ENCODE measurements around the gene SATB2. TPM values are rescaled to one million over a fixed set of nuclear protein-coding genes. Genes with fewer than 3 reads are reported as not detected.

SATB2 gene
- polyA plus RNA-seq, 6 donors from 2014 or later: not detected

- Mint-ChIP-seq H3K4me1 (no peaks in the 10 kb centered on the region), H3K36me3 (no peaks in the 10 kb centered on the region), H3K9me3 (peaks cover 0 to 2% (median 0%) of the 10 kb centered on the region in 7 donors), H3K27me3 (peaks cover 0 to 6% (median 6%) of the 10 kb centered on the region in 3 donors), H3K27ac (no peak overlapping the region), H3K4me3 (no peak overlapping the region)
- no peak for DNase-seq
- ATAC-seq (ENCODE audit: low read depth in 2 of 2): no peak
Observed at GRCh38 chr2:199395311-199395710, 62.4 kb downstream of the SATB2 start.

DNA sequence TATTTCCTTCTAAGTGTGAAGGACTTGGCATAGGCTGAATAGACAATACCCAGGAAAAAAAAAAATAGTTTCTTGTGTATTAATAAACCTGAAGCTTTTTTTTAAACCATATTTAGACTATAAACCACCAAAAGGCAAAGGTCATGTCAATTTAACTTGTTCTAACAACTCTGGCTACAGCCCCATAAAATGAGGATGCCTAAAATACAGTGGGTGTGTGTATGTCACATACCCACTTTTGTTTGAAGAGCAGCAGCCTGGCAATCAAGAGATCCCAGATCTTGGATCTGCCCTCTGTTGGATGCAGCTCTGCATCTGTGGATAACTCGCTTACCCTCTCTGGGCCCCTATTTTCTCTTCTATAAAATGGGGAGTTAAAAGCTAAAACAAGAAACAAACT, 65.4 kb downstream of the SATB2 start:
- H3K4me3 Mint-ChIP-seq: no peak overlapping the region
- no peak for ATAC-seq (ENCODE audit: low read depth in 2 of 2)
- no peak overlapping the region for H3K27ac Mint-ChIP-seq
- no peak for DNase-seq
- H3K36me3 Mint-ChIP-seq: no peaks in the 10 kb centered on the region
- H3K27me3 Mint-ChIP-seq: peaks cover 0 to 8% (median 0%) of the 10 kb centered on the region in 3 donors
- no peaks in the 10 kb centered on the region for H3K9me3 Mint-ChIP-seq
- H3K4me1 Mint-ChIP-seq: no peaks in the 10 kb centered on the region

DNA sequence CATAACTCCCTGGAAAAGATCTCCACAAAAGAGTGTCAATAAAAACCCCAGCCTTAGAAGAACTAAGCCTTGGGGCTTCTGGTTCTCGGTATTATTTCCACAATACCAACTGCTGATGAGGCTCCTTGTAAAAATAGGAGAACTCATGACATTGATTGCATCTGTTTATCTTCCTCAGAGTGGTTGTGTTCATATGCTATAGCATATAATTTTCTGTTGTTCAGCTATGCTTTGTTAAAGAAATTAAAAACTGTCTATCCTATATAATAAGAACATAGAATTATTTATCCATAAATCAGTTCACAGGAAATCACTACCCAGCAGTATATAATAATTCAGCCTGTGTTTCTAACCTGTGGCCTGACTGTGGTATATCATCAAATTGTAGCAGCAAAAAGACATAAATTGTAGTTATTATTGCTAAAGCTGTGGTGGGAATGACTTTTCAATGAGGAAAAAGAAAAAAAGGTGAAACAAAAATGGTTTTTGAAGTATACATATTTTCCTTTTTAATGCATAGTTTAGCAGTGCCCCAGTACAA, 68.9 kb downstream of the SATB2 start:
- Mint-ChIP-seq H3K27ac (no peak overlapping the region), H3K4me1 (no peaks in the 10 kb centered on the region), H3K27me3 (peaks cover 0 to 20% (median 7%) of the 10 kb centered on the region in 3 donors), H3K36me3 (no peaks in the 10 kb centered on the region), H3K9me3 (peaks cover 0 to 2% (median 0%) of the 10 kb centered on the region in 7 donors), H3K4me3 (no peak overlapping the region)
- ATAC-seq (ENCODE audit: low read depth in 2 of 2) (no peak), DNase-seq (no peak)

DNA sequence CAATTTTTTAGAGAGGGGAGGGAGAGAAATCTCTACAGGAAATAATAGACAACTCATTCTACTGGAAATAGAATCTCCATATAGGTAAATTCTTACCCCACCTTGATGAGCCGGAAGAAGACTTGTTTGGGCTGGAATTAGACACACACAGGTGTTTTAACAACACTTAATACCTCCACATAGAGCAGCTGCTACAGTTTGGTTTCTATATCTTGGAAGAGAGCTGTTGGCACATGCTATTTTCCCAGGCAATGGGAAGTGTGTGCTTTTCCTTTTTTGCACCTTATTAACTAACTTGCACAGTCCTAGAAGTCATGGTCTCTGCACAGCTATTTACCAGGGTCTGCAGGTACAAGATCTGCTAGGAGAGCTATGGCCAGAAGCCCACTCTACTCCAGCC, 73.7 kb downstream of the SATB2 start:
- no peaks in the 10 kb centered on the region for H3K36me3 Mint-ChIP-seq
- DNase-seq (no peak), ATAC-seq (ENCODE audit: low read depth in 2 of 2) (no peak)
- no peak overlapping the region for H3K27ac Mint-ChIP-seq
- peaks cover 0 to 26% (median 23%) of the 10 kb centered on the region in 3 donors for H3K27me3 Mint-ChIP-seq
- H3K4me1 Mint-ChIP-seq: no peaks in the 10 kb centered on the region
- peaks cover 0 to 4% (median 2%) of the 10 kb centered on the region in 7 donors for H3K9me3 Mint-ChIP-seq
- no peak overlapping the region for H3K4me3 Mint-ChIP-seq

DNA sequence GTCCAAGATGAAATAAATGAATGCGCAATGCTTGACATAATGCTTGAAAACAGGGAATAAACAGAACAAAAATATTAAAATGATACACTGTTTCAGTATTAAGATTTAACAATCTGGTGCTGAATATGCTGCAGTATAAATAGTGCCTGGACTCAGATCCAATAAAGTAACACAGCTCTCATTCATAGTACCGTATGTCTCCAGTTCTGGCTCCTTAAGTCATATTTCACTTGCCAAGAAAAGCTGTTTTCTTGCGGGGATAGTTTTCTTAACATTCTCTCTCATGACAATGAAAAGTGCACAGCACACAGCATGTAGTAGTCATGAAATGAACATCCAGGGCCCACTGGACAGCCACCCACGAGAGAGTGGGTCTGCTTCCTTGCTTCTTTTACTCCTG, 74.7 kb downstream of the SATB2 start:
- H3K27ac Mint-ChIP-seq: no peak overlapping the region
- no peak for ATAC-seq (ENCODE audit: low read depth in 2 of 2)
- peaks cover 0 to 4% (median 2%) of the 10 kb centered on the region in 7 donors for H3K9me3 Mint-ChIP-seq
- H3K4me1 Mint-ChIP-seq: no peaks in the 10 kb centered on the region
- no peak for DNase-seq
- no peaks in the 10 kb centered on the region for H3K36me3 Mint-ChIP-seq
- no peak overlapping the region for H3K4me3 Mint-ChIP-seq
- peaks cover 0 to 28% (median 23%) of the 10 kb centered on the region in 3 donors for H3K27me3 Mint-ChIP-seq

DNA sequence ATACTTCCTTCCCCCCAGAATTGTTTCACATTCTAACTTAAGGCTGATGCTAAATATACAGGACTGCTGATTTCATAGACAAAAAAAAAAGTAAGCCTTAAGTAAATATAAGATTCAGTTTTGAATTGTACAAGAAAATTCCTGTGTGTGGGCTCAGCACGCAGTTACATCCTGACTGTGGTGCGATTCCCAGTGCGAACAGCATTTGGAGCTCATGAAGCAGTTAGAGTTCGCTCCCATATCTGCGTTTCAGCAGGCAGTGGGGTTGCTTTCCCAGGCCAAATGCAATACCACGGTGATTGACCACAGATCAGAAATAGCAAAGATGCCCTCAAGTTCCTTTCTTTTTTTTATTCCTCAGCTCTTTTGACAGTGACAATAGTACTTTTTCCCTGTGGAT, 75.6 kb downstream of the SATB2 start:
- H3K27me3 Mint-ChIP-seq: peaks cover 0 to 28% (median 27%) of the 10 kb centered on the region in 3 donors
- H3K36me3 Mint-ChIP-seq: no peaks in the 10 kb centered on the region
- no peak overlapping the region for H3K4me3 Mint-ChIP-seq
- H3K4me1 Mint-ChIP-seq: no peaks in the 10 kb centered on the region
- no peak for ATAC-seq (ENCODE audit: low read depth in 2 of 2)
- peaks cover 0 to 6% (median 2%) of the 10 kb centered on the region in 7 donors for H3K9me3 Mint-ChIP-seq
- no peak for DNase-seq
- no peak overlapping the region for H3K27ac Mint-ChIP-seq

GRCh38 chr2:199381531-199381930, 76.2 kb downstream of the SATB2 start:
- Mint-ChIP-seq H3K9me3 (peaks cover 0 to 6% (median 2%) of the 10 kb centered on the region in 7 donors), H3K4me1 (no peaks in the 10 kb centered on the region), H3K4me3 (no peak overlapping the region), H3K36me3 (no peaks in the 10 kb centered on the region), H3K27ac (no peak overlapping the region), H3K27me3 (peaks cover 0 to 28% (median 21%) of the 10 kb centered on the region in 3 donors)
- ATAC-seq (ENCODE audit: low read depth in 2 of 2) (no peak), DNase-seq (no peak)

GRCh38 chr2:199378948-199379650, 78.6 kb downstream of the SATB2 start:
- Mint-ChIP-seq H3K36me3 (no peaks in the 10 kb centered on the region), H3K9me3 (peaks cover 0 to 5% (median 0%) of the 10 kb centered on the region in 7 donors), H3K27me3 (peaks cover 0 to 22% (median 16%) of the 10 kb centered on the region in 3 donors), H3K4me1 (no peaks in the 10 kb centered on the region), H3K27ac (no peak overlapping the region), H3K4me3 (no peak overlapping the region)
- ATAC-seq (ENCODE audit: low read depth in 2 of 2) (no peak), DNase-seq (no peak)

- ATAC-seq (ENCODE audit: low read depth in 2 of 2) (no peak), DNase-seq (no peak)
- H3K27ac Mint-ChIP-seq: no peak overlapping the region
- no peaks in the 10 kb centered on the region for H3K4me1 Mint-ChIP-seq
- H3K4me3 Mint-ChIP-seq: peak overlapping the region in 1 of 8 donors; percentile 64
- no peaks in the 10 kb centered on the region for H3K9me3 Mint-ChIP-seq
- H3K27me3 Mint-ChIP-seq: peaks cover 0 to 13% (median 9%) of the 10 kb centered on the region in 3 donors
- no peaks in the 10 kb centered on the region for H3K36me3 Mint-ChIP-seq
Observed at GRCh38 chr2:199370150-199370780, 87.5 kb downstream of the SATB2 start.

DNA sequence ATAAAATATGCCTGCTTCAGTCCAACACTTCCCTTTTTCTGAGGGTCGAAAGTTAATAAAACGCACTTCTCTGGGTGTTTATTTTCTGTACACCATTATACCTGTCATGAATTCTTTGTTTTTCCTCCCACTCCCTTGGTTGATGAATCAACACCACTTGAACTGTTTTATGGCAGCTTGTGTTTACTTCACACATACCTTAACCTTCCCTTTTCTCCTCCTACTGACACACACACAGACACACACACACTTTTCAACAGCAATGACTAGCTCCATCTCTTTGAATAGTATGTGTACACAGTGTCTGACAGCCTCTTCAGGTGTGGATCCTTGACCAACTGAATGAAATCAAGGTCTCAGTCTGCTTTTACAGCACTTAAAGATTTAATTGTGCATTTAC, 91.3 kb downstream of the SATB2 start:
- Mint-ChIP-seq H3K36me3 (no peaks in the 10 kb centered on the region), H3K4me3 (no peak overlapping the region), H3K27me3 (peaks cover 5 to 13% (median 9%) of the 10 kb centered on the region in 3 donors), H3K9me3 (peaks cover 0 to 2% (median 0%) of the 10 kb centered on the region in 7 donors), H3K4me1 (no peaks in the 10 kb centered on the region), H3K27ac (no peak overlapping the region)
- ATAC-seq (ENCODE audit: low read depth in 2 of 2): no peak
- no peak for DNase-seq

GRCh38 chr2:199364153-199364552, 93.6 kb downstream of the SATB2 start:
- ATAC-seq (ENCODE audit: low read depth in 2 of 2) (no peak), DNase-seq (no peak)
- Mint-ChIP-seq H3K4me1 (no peaks in the 10 kb centered on the region), H3K9me3 (peaks cover 0 to 12% (median 0%) of the 10 kb centered on the region in 7 donors), H3K27me3 (peaks cover 5 to 20% (median 13%) of the 10 kb centered on the region in 3 donors), H3K36me3 (no peaks in the 10 kb centered on the region), H3K27ac (no peak overlapping the region), H3K4me3 (no peak overlapping the region)

DNA sequence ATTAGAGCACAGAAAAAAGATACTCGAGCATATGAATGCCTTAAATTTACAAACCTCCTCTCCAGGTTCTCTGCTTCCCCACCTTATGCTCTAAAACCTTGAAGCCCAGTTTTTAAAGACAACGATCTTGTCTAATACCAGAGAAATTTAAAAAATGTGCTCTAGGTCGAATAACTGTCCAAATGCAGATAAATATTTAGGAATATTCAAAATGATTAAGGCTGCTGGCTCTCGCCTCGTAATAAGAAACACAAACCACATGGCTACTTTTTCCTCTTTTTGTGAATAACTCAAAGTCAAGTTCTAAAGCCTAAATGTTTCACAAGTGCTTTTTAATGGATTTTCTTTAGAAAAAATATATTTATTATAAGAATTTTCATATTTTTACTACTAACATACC, 101.3 kb downstream of the SATB2 start:
- Mint-ChIP-seq H3K27ac (no peak overlapping the region), H3K4me1 (no peaks in the 10 kb centered on the region), H3K36me3 (no peaks in the 10 kb centered on the region), H3K27me3 (peaks cover 0 to 11% (median 0%) of the 10 kb centered on the region in 3 donors), H3K9me3 (peaks cover 0 to 11% (median 0%) of the 10 kb centered on the region in 7 donors), H3K4me3 (no peak overlapping the region)
- no peak for ATAC-seq (ENCODE audit: low read depth in 2 of 2)
- no peak for DNase-seq

GRCh38 chr2:199348871-199349270, 108.9 kb downstream of the SATB2 start:
- peaks cover 0 to 5% (median 2%) of the 10 kb centered on the region in 7 donors for H3K9me3 Mint-ChIP-seq
- H3K27me3 Mint-ChIP-seq: peaks cover 0 to 7% (median 0%) of the 10 kb centered on the region in 3 donors
- DNase-seq (no peak), ATAC-seq (ENCODE audit: low read depth in 2 of 2) (no peak)
- H3K4me1 Mint-ChIP-seq: no peaks in the 10 kb centered on the region
- no peak overlapping the region for H3K27ac Mint-ChIP-seq
- no peaks in the 10 kb centered on the region for H3K36me3 Mint-ChIP-seq
- H3K4me3 Mint-ChIP-seq: no peak overlapping the region

DNA sequence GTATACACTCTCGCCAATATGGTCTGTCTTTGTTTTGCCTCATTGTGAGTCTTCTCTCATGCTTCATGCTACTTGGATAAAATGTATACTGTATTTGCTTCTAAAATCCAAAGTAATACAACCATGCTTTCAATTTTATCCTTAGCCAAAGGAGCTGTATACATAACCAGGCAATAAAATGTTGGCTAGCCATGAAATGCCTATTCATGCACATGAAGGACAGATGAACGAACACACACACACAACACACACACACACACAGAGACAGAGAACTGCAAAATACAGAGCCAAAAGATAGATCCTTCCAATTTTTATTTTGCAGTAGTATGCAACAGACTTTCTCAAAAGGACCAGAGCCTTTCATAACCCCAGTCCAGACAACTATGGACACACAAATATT, 113.7 kb downstream of the SATB2 start:
- Mint-ChIP-seq H3K4me3 (no peak overlapping the region), H3K4me1 (no peaks in the 10 kb centered on the region), H3K36me3 (no peaks in the 10 kb centered on the region), H3K9me3 (peaks cover 0 to 5% (median 2%) of the 10 kb centered on the region in 7 donors), H3K27me3 (peaks cover 0 to 7% (median 0%) of the 10 kb centered on the region in 3 donors), H3K27ac (no peak overlapping the region)
- ATAC-seq (ENCODE audit: low read depth in 2 of 2): no peak
- no peak for DNase-seq
